ENCODE results near the gene RNF4.

DNA sequence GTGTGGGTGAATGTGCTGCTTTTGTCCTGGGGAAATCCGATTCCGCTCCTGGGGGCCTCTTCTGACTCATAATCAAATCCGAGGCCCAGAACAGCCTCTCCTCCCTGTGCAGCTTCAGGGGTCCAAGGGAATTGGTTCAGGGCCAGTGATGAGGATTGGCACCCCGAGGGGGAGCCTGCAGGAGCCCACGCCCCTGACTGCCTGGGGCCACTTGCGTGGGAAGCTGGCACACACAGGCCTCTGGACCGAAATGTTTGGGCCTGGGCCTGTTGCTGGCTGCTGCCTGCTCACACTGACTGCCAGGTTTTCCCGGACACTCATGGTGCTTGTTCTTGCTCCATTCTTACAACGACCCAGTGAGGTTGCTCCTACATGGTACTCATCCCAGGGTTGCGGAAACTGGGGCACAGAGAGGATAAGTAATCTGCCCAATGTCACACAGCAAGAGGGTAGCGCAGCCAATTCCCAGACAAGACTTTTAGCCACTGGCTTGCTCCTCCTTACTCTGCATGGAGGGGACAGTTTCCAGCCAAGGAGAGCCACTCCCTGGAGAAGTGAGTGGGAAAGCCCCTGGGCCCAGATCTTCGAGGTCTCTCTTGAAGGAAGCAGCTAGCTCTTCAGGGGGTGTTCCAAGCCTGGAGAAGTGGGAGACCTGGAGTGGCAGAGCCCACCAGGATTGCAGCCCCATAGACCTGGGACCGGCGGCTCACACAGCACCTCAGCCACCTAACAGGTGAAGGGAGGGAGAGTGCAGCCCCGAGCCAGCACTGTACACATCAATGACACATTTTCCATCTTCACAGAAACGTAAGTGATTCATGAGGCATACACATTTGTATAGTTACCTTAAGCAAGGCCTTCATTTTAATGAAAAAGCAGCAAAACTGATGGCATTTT lies 29.8 kb upstream of the RNF4 start:
- TF ChIP-seq, protein P1, sequence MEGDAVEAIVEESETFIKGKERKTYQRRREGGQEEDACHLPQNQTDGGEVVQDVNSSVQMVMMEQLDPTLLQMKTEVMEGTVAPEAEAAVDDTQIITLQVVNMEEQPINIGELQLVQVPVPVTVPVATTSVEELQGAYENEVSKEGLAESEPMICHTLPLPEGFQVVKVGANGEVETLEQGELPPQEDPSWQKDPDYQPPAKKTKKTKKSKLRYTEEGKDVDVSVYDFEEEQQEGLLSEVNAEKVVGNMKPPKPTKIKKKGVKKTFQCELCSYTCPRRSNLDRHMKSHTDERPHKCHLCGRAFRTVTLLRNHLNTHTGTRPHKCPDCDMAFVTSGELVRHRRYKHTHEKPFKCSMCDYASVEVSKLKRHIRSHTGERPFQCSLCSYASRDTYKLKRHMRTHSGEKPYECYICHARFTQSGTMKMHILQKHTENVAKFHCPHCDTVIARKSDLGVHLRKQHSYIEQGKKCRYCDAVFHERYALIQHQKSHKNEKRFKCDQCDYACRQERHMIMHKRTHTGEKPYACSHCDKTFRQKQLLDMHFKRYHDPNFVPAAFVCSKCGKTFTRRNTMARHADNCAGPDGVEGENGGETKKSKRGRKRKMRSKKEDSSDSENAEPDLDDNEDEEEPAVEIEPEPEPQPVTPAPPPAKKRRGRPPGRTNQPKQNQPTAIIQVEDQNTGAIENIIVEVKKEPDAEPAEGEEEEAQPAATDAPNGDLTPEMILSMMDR (conservative IDR thresholded peaks at IDR 0.05; ENCODE audit: low read length), result no peak
- TF ChIP-seq EZH2phosphoT487 (IDR thresholded peaks at IDR 0.05; ENCODE audit: borderline replicate concordance, low read depth, low read length), result no peak

Measured in OCI-LY7 (cell line).